Spleen (tissue), 11 donors: ENCODE data around the gene ANO2. TPM values are rescaled to one million over a fixed set of nuclear protein-coding genes. Genes with fewer than 3 reads are reported as not detected.

Source experiments
- DNase-seq: peaks from one replicate; pipeline ENCODE4 v3.0.0-alpha.2; 2020
- H3K27ac ChIP-seq, 8 donors: fragments of 200-600 bp; sonication (generic) in 7 of 8; 1 replicate in 4 of 8; 2 replicates in 4 of 8; pipeline versions ENCODE4 v1.5.0 to v1.8.0; 2016 to 2021; ENCODE audit warnings: inconsistent platforms in 4 of 8, mild to moderate bottlenecking in 4 of 8, moderate library complexity in 1 of 8
- H3K27me3 ChIP-seq, 7 donors: fragments of 200-600 bp; sonication (generic) in 6 of 7; replicated peaks in 1 of 7; 1 replicate in 4 of 7; 2 replicates in 3 of 7; pipeline versions ENCODE4 v1.5.0 to v1.8.0; 2016 to 2021; ENCODE audit warnings: inconsistent platforms in 3 of 7, mild to moderate bottlenecking in 1 of 7
- H3K36me3 ChIP-seq, 6 donors: fragments of 200-600 bp; sonication (generic) in 5 of 6; 1 replicate in 4 of 6; 2 replicates in 2 of 6; pipeline versions ENCODE4 v1.5.0 to v1.8.0; 2016 to 2021; ENCODE audit warnings: inconsistent platforms in 2 of 6
- H3K4me1 ChIP-seq, 6 donors: fragments of 200-600 bp; sonication (generic) in 5 of 6; 1 replicate in 3 of 6; 2 replicates in 3 of 6; pipeline versions ENCODE4 v1.5.0 to v1.8.0; 2016 to 2021; ENCODE audit warnings: inconsistent platforms in 3 of 6
- H3K4me3 ChIP-seq, 8 donors: fragments of 200-600 bp; sonication (generic) in 7 of 8; 1 replicate in 4 of 8; 2 replicates in 4 of 8; pipeline versions ENCODE4 v1.5.0 to v1.8.0; 2016 to 2021; ENCODE audit warnings: inconsistent platforms in 4 of 8, mild to moderate bottlenecking in 4 of 8, moderate library complexity in 2 of 8
- H3K9me3 ChIP-seq, 8 donors: fragments of 200-600 bp; sonication (generic) in 7 of 8; 1 replicate in 4 of 8; 2 replicates in 4 of 8; pipeline versions ENCODE4 v1.5.0 to v1.8.0; 2016 to 2021; ENCODE audit warnings: inconsistent platforms in 4 of 8
- POLR2A ChIP-seq, 3 donors: fragments of 450-650 bp; IDR thresholded peaks; one replicate each; pipeline ENCODE4 v1.5.1; 2017; ENCODE audit warnings: antibody characterized with exemption in 3 of 3, mild to moderate bottlenecking in 1 of 3
- POLR2AphosphoS5 ChIP-seq, 3 donors: sonication (generic); formaldehyde crosslinking; IDR thresholded peaks; one replicate each; pipeline ENCODE4 v1.5.1; 2017; ENCODE audit warnings: antibody characterized with exemption in 3 of 3
- WGBS, 5 donors: extraction: QIAGEN DNeasy Blood & Tissue Kit in 3 of 5; methylation state at CpG; one replicate each; pipeline versions ENCODE4 v1.1.5 to v1.1.7; 2013 to 2018; 5-methylcytosine and 5-hydroxymethylcytosine counted together
- intact Hi-C: fragments of 100-400 bp; cut with DNase I; formaldehyde crosslinking; loops from one replicate; pipeline ENCODE4 v1.15.0; 2023; ENCODE audit warnings: low total_unique reads
- polyA plus RNA-seq, 3 donors: library from polyadenylated mRNA; stranded (reverse); fragments of 200-250 nt; gene quantifications; one replicate each; pipeline ENCODE4 v1.2.1, GENCODE V29; 2013
- total RNA-seq, 7 donors: library from RNA; depleted of rRNA in 3 of 7; stranded (reverse); fragments of >200 nt in 3 of 7; fragmentation: NEBNext Ultra II Directional in 4 of 7; extraction: Animal tissue kit (Norgen Biotek cat#: 25700) in 4 of 7; gene quantifications; one replicate each; pipeline versions ENCODE4 v1.1.0 to v1.2.1, GENCODE V29; 2016 to 2021
- TF ChIP-seq, protein P1 (sequence below), 11 experiments: fragments of 200-600 bp in 7 of 11; fragments of 450-650 bp in 4 of 11; sonication (generic) in 4 of 11; IDR thresholded peaks in 8 of 11; conservative IDR thresholded peaks in 3 of 11; 1 replicate in 7 of 11; 2 replicates in 4 of 11; pipeline versions ENCODE4 v1.4.0 to v1.8.0; 2016 to 2021; ENCODE audit warnings: antibody characterized with exemption in 11 of 11, inconsistent platforms in 4 of 11, mild to moderate bottlenecking in 1 of 11
- donor health status: healthy with polysubstance abuse.
- donor health status: DM: no; HTN: no; CAD: no; lungs with moderate emphysema.
- donor health status: DM: no; HTN: no; CAD: no.
- donor health status: Bipolar disorder and iron deficiency.
- donor health status: healthy.
- donor health status: DM: no; HTN: no; CAD: no.
- donor health status: DM: yes; HTN: yes; CAD: no.

ANO2 gene
- total and polyA plus RNA-seq, 10 donors: 1.1 to 35.1 (median 14.2) TPM

DNA sequence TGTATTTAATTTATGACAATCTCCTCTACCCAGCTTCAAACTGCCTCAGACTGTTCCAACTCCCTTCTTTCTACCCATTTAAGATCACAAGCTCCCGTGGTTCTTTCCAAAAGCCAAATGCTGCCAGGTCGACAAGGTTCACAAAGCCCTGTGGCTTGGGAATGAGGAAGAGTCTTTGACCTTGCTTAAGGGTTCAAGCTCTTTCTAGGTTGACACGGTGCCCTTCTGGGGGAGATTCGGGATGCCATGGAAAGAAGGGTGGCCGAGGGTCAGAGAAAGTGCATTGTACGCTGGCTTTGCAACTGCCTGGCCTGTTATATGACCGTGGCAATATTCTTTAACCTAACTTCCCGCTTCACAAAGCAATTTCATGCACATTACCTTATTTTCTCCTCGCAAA lies 239.3 kb downstream of the ANO2 start:
- no peak for DNase-seq
- H3K4me1 ChIP-seq: no peaks in the 10 kb centered on the region
- H3K36me3 ChIP-seq: no peaks in the 10 kb centered on the region
- no peak overlapping the region for H3K27ac ChIP-seq
- H3K4me3 ChIP-seq: no peak overlapping the region
- intact Hi-C loops: no loop called here
- WGBS, 5 donors: 71 to 83% (median 79%) methylated on average over 9 of the region's 9 CpGs
- no peaks in the 10 kb centered on the region for H3K9me3 ChIP-seq
- H3K27me3 ChIP-seq: no peaks in the 10 kb centered on the region
- TF ChIP-seq POLR2A (IDR thresholded peaks at IDR 0.05) (no peak), POLR2AphosphoS5 (IDR thresholded peaks at IDR 0.05) (no peak)
- TF ChIP-seq, protein P1, sequence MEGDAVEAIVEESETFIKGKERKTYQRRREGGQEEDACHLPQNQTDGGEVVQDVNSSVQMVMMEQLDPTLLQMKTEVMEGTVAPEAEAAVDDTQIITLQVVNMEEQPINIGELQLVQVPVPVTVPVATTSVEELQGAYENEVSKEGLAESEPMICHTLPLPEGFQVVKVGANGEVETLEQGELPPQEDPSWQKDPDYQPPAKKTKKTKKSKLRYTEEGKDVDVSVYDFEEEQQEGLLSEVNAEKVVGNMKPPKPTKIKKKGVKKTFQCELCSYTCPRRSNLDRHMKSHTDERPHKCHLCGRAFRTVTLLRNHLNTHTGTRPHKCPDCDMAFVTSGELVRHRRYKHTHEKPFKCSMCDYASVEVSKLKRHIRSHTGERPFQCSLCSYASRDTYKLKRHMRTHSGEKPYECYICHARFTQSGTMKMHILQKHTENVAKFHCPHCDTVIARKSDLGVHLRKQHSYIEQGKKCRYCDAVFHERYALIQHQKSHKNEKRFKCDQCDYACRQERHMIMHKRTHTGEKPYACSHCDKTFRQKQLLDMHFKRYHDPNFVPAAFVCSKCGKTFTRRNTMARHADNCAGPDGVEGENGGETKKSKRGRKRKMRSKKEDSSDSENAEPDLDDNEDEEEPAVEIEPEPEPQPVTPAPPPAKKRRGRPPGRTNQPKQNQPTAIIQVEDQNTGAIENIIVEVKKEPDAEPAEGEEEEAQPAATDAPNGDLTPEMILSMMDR (IDR thresholded peaks at IDR 0.05 in 8 of 11, conservative IDR thresholded peaks at IDR 0.05 in 3 of 11): no peak

DNA sequence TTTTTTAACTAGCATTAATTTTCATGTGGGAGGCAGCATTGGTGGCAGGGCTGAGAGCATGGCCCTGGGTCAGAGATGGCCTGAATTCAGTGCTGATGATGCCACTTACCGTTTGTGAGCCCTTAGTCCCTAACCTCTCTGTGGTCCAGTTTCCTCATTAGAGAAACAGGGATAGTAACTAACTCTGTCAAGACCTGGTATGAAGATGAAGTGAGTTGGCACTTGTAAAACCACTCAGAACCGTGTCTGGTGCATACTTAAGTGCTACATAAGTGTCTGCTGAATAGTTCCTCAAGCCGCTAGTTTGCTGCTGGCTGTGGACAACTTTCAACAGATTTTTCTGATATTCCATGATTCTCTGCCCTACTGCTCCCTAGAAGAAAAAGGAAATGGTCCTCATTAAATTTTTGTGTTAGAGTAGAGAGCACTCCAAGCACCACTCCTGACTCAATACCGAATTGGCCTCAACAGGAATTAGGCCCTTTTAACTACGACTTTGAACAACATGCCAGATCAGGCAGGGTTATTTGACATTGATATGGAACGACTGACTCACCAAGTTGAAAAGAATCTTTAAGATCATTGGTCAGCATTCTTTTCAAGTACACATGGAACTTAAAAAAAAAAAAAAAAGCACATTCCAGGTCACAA lies 250.2 kb downstream of the ANO2 start:
- no peak overlapping the region for H3K4me3 ChIP-seq
- no peaks in the 10 kb centered on the region for H3K4me1 ChIP-seq
- no peaks in the 10 kb centered on the region for H3K27me3 ChIP-seq
- intact Hi-C loops: no loop called here
- H3K36me3 ChIP-seq: no peaks in the 10 kb centered on the region
- no peak overlapping the region for H3K27ac ChIP-seq
- 56 to 68% (median 61%) methylated on average over 6 of the region's 6 CpGs for WGBS, 5 donors
- DNase-seq: no peak
- no peak for TF ChIP-seq POLR2A (IDR thresholded peaks at IDR 0.05)
- TF ChIP-seq POLR2AphosphoS5 (IDR thresholded peaks at IDR 0.05): no peak
- peaks cover 0 to 13% (median 9%) of the 10 kb centered on the region in 8 donors for H3K9me3 ChIP-seq

DNA sequence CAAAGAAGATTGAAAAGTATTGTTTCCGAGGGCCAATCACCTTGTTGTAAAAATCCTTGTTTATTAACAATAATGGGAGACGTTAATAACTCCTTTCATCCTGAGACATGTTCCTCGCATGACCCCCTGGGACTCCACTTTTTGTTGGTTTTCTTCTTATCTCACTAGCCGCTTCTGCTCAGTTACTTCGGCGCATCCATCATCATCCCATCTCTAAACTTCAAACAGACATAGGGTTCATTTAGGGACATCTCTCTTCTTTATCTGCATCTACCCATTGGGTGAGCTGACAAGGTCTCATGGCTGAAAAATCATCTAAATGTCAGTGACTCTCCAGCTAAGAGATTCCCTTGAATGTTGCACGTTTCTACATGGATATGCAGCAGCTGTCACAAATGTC lies 252.2 kb downstream of the ANO2 start:
- peaks cover 0 to 10% (median 7%) of the 10 kb centered on the region in 8 donors for H3K9me3 ChIP-seq
- no peak overlapping the region for H3K4me3 ChIP-seq
- H3K4me1 ChIP-seq: no peaks in the 10 kb centered on the region
- no peak for TF ChIP-seq POLR2A (IDR thresholded peaks at IDR 0.05)
- no peak for TF ChIP-seq POLR2AphosphoS5 (IDR thresholded peaks at IDR 0.05)
- TF ChIP-seq, protein P1 (IDR thresholded peaks at IDR 0.05 in 8 of 11, conservative IDR thresholded peaks at IDR 0.05 in 3 of 11): no peak
- no peaks in the 10 kb centered on the region for H3K27me3 ChIP-seq
- intact Hi-C loops: no loop called here
- H3K27ac ChIP-seq: no peak overlapping the region
- WGBS, 5 donors: 83 to 94% (median 87%) methylated on average over 7 of the region's 7 CpGs
- H3K36me3 ChIP-seq: no peaks in the 10 kb centered on the region
- DNase-seq: no peak

DNA sequence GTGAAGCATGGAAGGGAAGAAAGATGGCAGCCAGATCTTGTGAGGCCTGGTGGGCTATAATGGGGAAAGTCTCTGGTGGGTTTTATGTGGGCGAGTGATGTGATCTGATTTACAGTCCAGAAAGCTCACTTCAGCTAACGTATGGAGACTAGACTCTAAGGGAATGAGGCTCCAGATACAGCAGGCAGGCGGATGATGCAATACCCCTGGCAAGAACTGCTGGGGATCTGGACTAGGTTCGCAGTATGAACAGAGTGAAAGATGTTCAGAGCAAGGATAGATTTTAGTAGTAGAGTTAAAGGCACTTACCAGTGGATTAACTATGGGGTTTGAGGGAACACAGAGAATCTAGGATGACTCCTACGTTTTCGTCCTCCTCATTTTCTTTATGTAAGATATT lies 253.1 kb downstream of the ANO2 start:
- no peak for DNase-seq
- Histone ChIP-seq H3K4me3 (no peak overlapping the region), H3K27ac (no peak overlapping the region), H3K36me3 (no peaks in the 10 kb centered on the region), H3K9me3 (peaks cover 0 to under 1% (median 0%) of the 10 kb centered on the region in 8 donors), H3K27me3 (no peaks in the 10 kb centered on the region), H3K4me1 (no peaks in the 10 kb centered on the region)
- intact Hi-C loops: no loop called here
- no peak for TF ChIP-seq POLR2AphosphoS5 (IDR thresholded peaks at IDR 0.05)
- TF ChIP-seq, protein P1 (IDR thresholded peaks at IDR 0.05 in 8 of 11, conservative IDR thresholded peaks at IDR 0.05 in 3 of 11): no peak
- WGBS, 5 donors: 74 to 85% (median 78%) methylated on average over 6 of the region's 6 CpGs
